H54 (cell line): ENCODE measurements around the gene GNG7.

ENCODE experiments used
- DNase-seq: peaks from one replicate; pipeline ENCODE4 v3.0.0; 2011; ENCODE audit warnings: low spot score, mixed read lengths; ENCODE audit not compliant: insufficient read length
- FAIRE-seq: peaks from 3 replicates; lab custom pipeline; 2011; peaks lifted over from hg19 to GRCh38; lab: Jason Lieb, UNC
- POLR2A ChIP-seq: IDR thresholded peaks from 2 replicates; pipeline ENCODE4 v1.6.1; 2011; ENCODE audit warnings: low read depth, mild to moderate bottlenecking, low read length

The GNG7 gene

DNA sequence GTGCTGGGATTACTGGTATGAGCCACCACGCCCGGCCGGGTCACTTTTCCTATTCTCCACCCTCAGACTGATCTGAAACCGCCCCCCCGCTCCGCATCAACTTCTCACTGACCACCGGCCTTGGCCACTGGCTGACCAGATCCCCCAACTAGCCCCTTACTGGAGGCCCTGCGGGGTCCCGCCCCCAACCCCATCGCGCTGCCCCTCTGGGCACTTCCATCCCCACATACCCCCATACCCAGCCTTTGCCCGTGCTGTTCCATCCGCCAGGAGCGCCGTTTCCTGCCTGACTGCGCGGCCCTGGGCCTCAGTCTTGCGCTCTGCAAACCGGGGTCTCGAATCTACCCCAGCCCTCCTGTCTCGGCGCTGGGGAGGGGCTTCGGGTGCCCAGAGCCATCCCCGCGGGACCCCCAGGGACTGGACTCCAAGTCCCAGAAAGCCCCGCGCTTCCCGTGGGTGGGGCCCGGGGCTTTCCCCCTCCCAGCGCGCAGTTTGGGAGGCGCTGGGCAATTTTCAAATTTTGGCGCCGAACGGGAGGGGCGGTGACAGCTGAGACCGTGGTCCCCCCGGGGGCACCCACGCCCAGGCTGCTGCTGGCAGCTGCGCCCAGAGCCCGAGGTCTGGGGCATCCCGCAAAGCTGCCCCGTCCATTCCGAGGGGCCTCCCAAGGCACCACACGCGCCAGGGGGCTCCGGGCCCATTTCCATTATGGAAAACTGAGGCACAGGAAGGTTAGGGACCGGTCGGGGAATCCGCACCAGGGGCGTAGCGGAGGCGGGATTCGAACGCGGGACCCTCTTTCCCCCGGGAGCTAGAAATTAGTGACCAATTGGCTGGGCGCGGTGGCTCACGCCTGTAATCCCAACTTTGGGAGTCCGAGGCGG lies 240.5 kb downstream of the GNG7 start:
- FAIRE-seq = no peak
- DNase-seq = peak; percentile 94
- peak; percentile 59 for TF ChIP-seq POLR2A
